Activated CD4-positive, alpha-beta T cell treated with anti-CD3 and anti-CD28 coated beads, Interleukin-2, Interleukin-6, amounts not matched to agents 100 ng/mL and 50 ng/mL, durations not matched to agents 16 hours and 8 hours (primary cell): ENCODE data around the gene PPWD1.
"Not testable (repeated sequence)": the region's sequence is repeated elsewhere in the genome, so short reads cannot be mapped to it uniquely, and the experiment has no call there.

Experiments
- DNase-seq: peaks from one replicate; pipeline ENCODE4 v3.0.0-alpha.2; 2020

The PPWD1 gene

GRCh38 chr5:65562731-65563701, at the start of gene PPWD1, which contains the start of gene CENPK:
Gene PPWD1 (plus strand): TSS chr5:65563296. CDS start chr5:65563311, 15 bp downstream.
Gene CENPK (minus strand): TSS chr5:65563168. CDS start chr5:65554907, 8,261 bp downstream.
- peak; percentile 97 for DNase-seq

DNA sequence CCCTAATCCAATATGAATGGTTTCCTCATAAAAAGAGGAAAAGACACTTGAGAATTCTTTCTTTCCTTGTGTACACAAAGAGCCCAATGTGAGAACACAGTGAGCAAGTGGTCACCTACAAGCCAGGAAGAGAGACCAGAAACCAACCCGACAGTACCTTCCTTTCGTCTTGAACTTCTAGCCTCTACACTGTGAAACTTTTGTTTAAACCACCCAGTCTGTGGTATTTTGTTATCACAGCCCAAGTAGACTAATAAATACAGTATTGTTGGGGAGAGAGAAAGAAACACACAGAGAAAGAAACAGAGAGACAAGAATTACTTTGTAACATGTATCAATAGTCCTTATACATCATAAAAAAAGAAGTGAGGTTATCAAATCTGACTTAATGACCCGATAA, 37.4 kb upstream of the PPWD1 start:
- no peak for DNase-seq

DNA sequence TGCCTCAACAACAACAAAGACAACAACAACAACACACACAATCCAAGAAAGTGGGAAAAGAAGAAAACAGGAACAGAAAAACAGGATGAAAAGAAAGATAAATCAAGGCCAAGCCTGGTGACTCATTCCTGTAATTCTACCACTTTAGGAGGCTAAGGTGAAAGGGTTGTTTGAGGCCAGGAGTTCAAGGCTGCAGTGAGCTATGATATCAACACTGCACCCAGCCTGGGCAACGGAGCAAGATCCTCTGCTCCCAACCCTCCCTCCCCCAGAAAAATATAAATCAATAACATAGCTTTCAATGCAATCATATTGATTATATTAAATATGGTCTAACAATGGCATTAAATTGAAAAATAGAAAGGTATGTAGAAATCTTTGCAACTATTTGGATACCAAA, 32.2 kb upstream of the PPWD1 start:
- DNase-seq: no peak

GRCh38 chr5:65535529-65535987, 27.5 kb upstream of the PPWD1 start:
- DNase-seq: no peak

GRCh38 chr5:65539827-65540226, 23.3 kb upstream of the PPWD1 start:
- DNase-seq: no peak

GRCh38 chr5:65544473-65544872, 18.6 kb upstream of the PPWD1 start:
- no peak for DNase-seq

DNA sequence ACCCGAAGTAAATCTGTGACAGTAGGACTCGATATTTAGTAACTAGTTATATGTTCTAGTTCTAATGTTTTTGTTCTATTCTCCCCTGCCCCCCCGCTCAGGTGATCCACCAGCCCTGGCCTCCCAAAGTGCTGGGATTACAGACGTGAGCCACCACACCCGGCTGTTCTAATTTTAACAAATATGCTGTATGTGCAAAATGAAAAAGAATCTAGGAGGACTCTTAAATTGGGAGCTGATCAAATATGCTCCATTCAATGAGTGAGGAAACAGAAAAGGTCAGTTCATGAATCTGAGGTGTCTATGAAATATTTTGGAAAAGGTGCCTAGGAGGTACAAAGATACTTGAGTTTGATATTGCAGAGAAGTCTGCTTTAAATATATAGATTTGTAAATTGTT, 17.0 kb upstream of the PPWD1 start:
- DNase-seq: no peak

DNA sequence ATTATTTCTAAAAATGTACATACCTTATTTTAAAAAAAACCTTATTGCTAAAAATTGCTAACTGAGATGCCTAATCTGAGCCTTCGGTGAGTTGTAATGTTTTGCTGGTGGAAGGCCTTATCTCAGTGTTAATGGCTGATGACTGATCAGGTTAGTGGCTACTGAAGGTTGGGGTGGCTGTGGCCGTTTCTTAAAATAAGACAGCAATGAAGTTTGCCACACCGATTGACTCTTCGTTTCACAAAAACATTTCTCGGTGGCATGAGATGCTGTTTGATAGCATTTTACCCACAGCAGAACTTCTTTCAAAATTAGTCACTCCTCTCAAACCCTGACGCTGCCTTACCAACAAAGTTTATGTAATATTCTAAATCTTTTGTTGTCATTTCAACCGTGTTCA, 14.8 kb upstream of the PPWD1 start:
- peak; percentile 79 for DNase-seq

- DNase-seq: no peak
These were observed 9.2 kb upstream of the PPWD1 start for GRCh38 chr5:65553941-65554340.

GRCh38 chr5:65555287-65555686, 7.8 kb upstream of the PPWD1 start:
- no peak for DNase-seq

DNA sequence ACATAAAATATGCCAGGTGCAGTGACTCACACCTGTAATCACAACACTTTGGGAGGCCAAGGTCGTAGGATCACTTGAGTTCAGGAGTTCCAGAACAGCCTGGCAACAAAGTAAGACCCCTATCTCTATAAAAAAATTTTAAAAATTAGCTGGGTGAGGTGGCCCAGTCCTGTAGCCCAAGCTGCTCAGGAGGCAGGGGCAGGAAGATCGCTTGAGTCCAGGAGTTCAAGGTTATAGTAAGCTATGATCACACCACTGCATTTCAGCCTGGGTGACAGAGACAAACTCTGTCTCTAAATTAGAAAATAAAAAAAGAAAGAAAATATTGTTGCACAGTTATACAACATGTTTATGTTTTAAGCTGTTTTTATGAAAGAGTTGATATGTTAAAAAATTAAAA, 6.9 kb upstream of the PPWD1 start:
- DNase-seq: no peak

DNA sequence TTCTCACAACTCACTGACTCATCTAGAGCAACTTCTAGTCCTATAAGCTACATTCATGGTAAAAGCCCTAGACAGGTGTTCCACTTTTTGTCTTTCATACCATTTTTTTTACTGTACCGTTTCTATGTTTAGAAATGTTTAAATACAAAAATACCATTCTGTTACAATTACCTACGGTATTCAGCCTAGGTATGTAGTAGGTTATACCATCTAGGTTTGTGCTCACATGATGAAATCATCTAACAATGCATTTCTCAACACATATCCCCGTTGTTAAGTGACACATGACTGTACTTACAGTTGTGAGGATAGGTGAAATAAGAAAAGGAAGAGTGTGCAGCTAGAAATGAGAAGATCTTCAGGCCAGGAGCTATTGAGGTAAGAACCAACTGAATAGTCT, 6.4 kb upstream of the PPWD1 start:
- DNase-seq: no peak

- DNase-seq: no peak
These were observed 681 bp downstream of the PPWD1 start for GRCh38 chr5:65563777-65564176.

- DNase-seq: no peak
These were observed 3.4 kb downstream of the PPWD1 start for GRCh38 chr5:65566505-65566904.

GRCh38 chr5:65570598-65571226, 7.6 kb downstream of the PPWD1 start:
- no peak for DNase-seq

DNA sequence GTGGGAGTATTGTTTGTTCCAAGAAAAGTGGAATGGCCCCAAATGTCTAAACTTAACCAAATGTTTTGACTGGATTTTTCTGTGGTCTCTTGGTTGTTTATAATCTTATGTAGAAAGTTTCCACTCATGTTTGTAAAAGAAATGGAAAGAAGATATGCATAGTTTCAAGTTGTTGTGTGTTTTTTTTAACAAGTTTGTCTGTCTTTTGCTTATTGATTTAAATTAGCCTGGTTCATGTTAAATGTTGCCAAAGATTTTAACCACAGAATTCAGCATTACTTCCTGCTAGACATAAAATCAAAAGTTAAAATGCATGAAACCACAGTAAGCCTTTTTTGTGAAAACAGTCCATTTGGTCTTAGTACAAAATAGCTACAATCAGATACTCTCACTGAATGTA, 14.0 kb downstream of the PPWD1 start:
- DNase-seq: no peak

DNA sequence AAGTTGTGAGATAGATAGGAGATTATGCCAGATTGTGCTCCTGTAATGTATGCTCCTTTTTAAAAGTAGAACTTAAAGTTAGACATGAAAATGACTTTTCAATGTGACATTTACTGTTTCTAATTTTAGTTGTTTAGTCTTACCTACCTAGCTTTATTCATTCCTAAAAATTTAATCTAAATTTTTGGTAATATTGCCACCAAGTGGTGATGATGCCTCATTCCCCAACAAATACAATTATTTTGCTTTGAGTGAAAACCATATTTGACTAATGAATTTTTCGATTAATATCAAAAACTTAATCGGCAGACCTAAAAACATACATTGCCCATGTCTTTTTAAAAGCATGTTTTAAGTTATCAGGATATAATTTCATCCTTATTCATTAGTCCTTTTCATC, 25.6 kb downstream of the PPWD1 start:
- DNase-seq: no peak

- DNase-seq: not testable (repeated sequence)
These were observed 38.7 kb downstream of the PPWD1 start for GRCh38 chr5:65601761-65602160.

GRCh38 chr5:65611524-65611923, 48.4 kb downstream of the PPWD1 start:
- no peak for DNase-seq

DNA sequence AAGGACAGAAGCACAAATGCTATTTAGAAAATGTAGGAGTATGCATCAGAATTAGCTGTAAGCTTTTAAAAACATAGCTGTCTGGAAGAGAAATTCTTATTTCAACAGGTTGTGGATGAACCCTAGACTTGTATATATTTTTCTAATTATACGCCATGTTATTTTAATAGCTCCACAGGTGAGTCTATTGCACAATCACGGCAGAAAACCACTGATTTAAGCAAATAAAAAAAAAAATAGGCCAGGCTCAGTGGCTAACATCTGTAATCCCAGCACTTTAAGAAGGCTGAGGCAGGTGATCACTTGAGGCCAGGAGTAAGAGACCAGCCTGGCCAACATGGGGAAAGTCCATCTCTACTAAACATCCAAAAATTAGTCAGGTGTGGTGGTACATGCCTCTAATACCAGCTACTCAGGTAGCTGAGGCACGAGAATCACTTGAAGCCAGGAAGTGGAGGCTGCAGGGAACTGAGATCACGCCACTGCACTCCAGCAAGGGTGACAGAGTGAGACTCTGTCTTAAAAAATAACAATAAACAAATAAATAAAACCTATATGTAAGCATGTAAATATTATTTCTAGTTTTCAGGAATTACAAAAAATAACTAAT, 49.3 kb downstream of the PPWD1 start:
- DNase-seq: no peak

GRCh38 chr5:65620021-65620420, 56.9 kb downstream of the PPWD1 start:
- DNase-seq: no peak

DNA sequence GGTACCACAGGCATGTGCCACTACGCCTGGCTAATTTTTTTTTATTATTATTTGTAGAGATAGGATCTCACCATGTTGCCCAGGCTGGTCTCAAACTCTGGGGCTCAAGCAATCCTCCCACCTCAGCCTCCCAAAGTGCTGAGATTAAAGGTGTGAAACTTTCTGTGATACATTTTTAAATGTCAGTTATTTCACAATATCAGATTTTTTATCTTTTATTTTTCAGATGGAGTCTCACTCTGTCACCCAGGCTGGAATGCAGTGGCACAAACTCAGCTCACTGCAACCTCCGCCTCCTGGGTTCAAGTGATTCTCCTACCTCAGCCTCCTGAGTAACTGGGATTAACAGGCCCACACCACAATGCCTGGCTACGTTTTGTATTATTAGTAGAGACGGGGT, 58.9 kb downstream of the PPWD1 start:
- DNase-seq: not testable (repeated sequence)

- no peak for DNase-seq
These were observed 60.4 kb downstream of the PPWD1 start for GRCh38 chr5:65623482-65623881.
